Thoracic aorta (tissue), 2 donors: ENCODE measurements around the gene PRKRA. TPM values are rescaled to one million over a fixed set of nuclear protein-coding genes. Genes with fewer than 3 reads are reported as not detected.
"Not testable (repeated sequence)": the region's sequence is repeated elsewhere in the genome, so short reads cannot be mapped to it uniquely, and the experiment has no call there.

ENCODE experiments used
- ATAC-seq: fragments of 150-250 bp; one replicate; pipeline ENCODE4 v1.8.0; 2017; ENCODE audit warnings: low read depth; ENCODE audit not compliant: insufficient number of reproducible peaks, low FRiP score
- DNase-seq: peaks from one replicate; pipeline ENCODE4 v3.0.0-alpha.2; 2020; ENCODE audit warnings: low spot score
- H3K27ac ChIP-seq, 2 donors: fragments of 200-600 bp; sonication (generic); 1 replicate in 1 of 2; 2 replicates in 1 of 2; pipeline ENCODE4 v1.5.1; 2016; ENCODE audit warnings: mild to moderate bottlenecking in 2 of 2, moderate library complexity in 2 of 2
- H3K27me3 ChIP-seq: fragments of 200-600 bp; sonication (generic); replicated peaks from 2 replicates; pipeline ENCODE4 v1.6.0; 2016; ENCODE audit warnings: mild to moderate bottlenecking; ENCODE audit not compliant: insufficient read depth
- H3K36me3 ChIP-seq: fragments of 200-600 bp; sonication (generic); one replicate; pipeline ENCODE4 v1.5.1; 2016
- H3K4me1 ChIP-seq, 2 donors: fragments of 200-600 bp; sonication (generic); 1 replicate in 1 of 2; 2 replicates in 1 of 2; pipeline versions ENCODE4 v1.5.1 to v1.6.0; 2016; ENCODE audit warnings: low read depth in 2 of 2, mild to moderate bottlenecking in 1 of 2; ENCODE audit not compliant: control insufficient read depth in 1 of 2
- H3K4me3 ChIP-seq: fragments of 200-600 bp; sonication (generic); 2 replicates; pipeline ENCODE4 v1.5.1; 2016; ENCODE audit warnings: mild to moderate bottlenecking
- H3K9me3 ChIP-seq: fragments of 200-600 bp; sonication (generic); 2 replicates; pipeline ENCODE4 v1.5.1; 2016
- total RNA-seq, 2 donors: library from RNA; depleted of rRNA; stranded (reverse); fragments of >200 nt; gene quantifications; one replicate each; pipeline versions ENCODE4 v1.1.0 to v1.2.3, GENCODE V29; 2016
- TF ChIP-seq, protein P1 (sequence below): fragments of 200-600 bp; sonication (generic); IDR thresholded peaks from one replicate; pipeline ENCODE4 v1.5.1; 2019; ENCODE audit warnings: antibody characterized with exemption

PRKRA gene
- total RNA-seq, 2 donors from 2014 or later, result 61.3 to 71.5 TPM

GRCh38 chr2:178413472-178414265 lies 37.3 kb downstream of the PRKRA start:
- H3K4me1 ChIP-seq, result peaks cover 5 to 12% of the 10 kb centered on the region in 2 donors
- TF ChIP-seq, protein P1, sequence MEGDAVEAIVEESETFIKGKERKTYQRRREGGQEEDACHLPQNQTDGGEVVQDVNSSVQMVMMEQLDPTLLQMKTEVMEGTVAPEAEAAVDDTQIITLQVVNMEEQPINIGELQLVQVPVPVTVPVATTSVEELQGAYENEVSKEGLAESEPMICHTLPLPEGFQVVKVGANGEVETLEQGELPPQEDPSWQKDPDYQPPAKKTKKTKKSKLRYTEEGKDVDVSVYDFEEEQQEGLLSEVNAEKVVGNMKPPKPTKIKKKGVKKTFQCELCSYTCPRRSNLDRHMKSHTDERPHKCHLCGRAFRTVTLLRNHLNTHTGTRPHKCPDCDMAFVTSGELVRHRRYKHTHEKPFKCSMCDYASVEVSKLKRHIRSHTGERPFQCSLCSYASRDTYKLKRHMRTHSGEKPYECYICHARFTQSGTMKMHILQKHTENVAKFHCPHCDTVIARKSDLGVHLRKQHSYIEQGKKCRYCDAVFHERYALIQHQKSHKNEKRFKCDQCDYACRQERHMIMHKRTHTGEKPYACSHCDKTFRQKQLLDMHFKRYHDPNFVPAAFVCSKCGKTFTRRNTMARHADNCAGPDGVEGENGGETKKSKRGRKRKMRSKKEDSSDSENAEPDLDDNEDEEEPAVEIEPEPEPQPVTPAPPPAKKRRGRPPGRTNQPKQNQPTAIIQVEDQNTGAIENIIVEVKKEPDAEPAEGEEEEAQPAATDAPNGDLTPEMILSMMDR, result no peak
- DNase-seq, result peak; percentile 25
- peak overlapping the region; percentile 91 for H3K4me3 ChIP-seq
- ATAC-seq, result peak; percentile 77
- no peaks in the 10 kb centered on the region for H3K9me3 ChIP-seq
- peak overlapping the region; percentile 96 to 97 for H3K27ac ChIP-seq
- no peaks in the 10 kb centered on the region for H3K36me3 ChIP-seq
- H3K27me3 ChIP-seq, result no peaks in the 10 kb centered on the region

DNA sequence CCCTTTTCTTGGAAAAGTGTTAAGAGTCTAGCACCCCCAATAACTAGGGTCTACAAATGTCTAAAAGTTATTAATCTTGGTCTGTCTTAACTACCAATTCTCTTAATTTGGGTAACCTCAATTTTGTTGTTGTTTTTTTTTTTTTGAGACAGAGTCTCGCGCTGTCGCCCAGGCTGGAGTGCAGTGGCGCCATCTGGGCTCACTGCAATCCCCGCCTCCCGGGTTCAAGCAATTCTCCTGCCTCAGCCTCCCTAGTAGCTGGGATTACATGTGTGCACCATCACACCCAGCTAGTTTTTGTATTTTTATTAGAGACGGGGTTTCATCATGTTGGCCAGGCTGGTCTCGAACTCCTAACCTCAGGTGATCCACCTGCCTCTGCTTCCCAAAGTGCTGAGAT lies 38.5 kb downstream of the PRKRA start:
- H3K4me1 ChIP-seq, result peaks cover 5 to 12% of the 10 kb centered on the region in 2 donors
- not testable (repeated sequence) for H3K27ac ChIP-seq, ATAC-seq, DNase-seq, H3K4me3 ChIP-seq, H3K36me3 ChIP-seq, H3K27me3 ChIP-seq, H3K9me3 ChIP-seq

DNA sequence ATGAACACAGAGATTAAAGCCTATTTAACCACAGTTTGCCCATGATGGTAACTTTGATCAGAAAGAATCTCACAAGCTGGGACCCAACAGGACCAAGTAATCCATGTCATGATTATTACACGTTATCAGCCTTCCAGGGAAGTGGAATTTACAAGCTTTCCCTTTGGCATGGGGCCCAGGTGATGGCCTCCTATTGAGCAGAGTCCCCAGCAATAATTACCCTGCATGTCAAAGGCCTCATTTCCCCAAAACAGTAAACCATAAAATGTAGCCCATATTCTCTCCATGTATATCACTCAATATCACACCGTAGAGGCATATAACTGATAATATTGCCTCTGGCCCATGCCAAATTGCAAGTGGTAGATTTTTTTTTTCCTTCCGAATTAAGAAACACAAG lies 38.9 kb downstream of the PRKRA start:
- H3K27me3 ChIP-seq, result no peaks in the 10 kb centered on the region
- no peaks in the 10 kb centered on the region for H3K36me3 ChIP-seq
- no peak overlapping the region for H3K4me3 ChIP-seq
- H3K4me1 ChIP-seq, result peaks cover 5 to 12% of the 10 kb centered on the region in 2 donors
- ATAC-seq (no peak), DNase-seq (no peak)
- H3K9me3 ChIP-seq, result no peaks in the 10 kb centered on the region
- TF ChIP-seq, protein P1, result no peak
- no peak overlapping the region for H3K27ac ChIP-seq

- Histone ChIP-seq H3K4me1 (peaks cover 0 to 5% of the 10 kb centered on the region in 2 donors), H3K27ac (no peak overlapping the region), H3K9me3 (no peaks in the 10 kb centered on the region), H3K4me3 (no peak overlapping the region), H3K27me3 (no peaks in the 10 kb centered on the region), H3K36me3 (no peaks in the 10 kb centered on the region)
- ATAC-seq, result no peak
- no peak for DNase-seq
- TF ChIP-seq, protein P1, result no peak
Measured at GRCh38 chr2:178409261-178409660, 41.7 kb downstream of the PRKRA start.

GRCh38 chr2:178404368-178404767 lies 46.6 kb downstream of the PRKRA start:
- TF ChIP-seq, protein P1, result no peak
- ATAC-seq, result no peak

More at GRCh38 chr2:178404368-178404767, 46.6 kb downstream of the PRKRA start:
- DNase-seq, result no peak
- Histone ChIP-seq H3K36me3 (no peaks in the 10 kb centered on the region), H3K4me3 (no peak overlapping the region), H3K27me3 (no peaks in the 10 kb centered on the region), H3K4me1 (no peaks in the 10 kb centered on the region), H3K27ac (no peak overlapping the region), H3K9me3 (no peaks in the 10 kb centered on the region)
